Measurements from ENCODE around the gene OGT.

Gene OGT

GRCh38 chrX:71532753-71533425 lies at the start of gene OGT (continued):
- TF ChIP-seq ZFP69B (tag by site-specific recombination; IDR thresholded peaks at IDR 0.05) (peak; percentile 83), KLF1 (tag by site-specific recombination; IDR thresholded peaks at IDR 0.05) (peak; percentile 50; the same call in 1 of the 2 replicates), GLI2 (tag by site-specific recombination; IDR thresholded peaks at IDR 0.05; ENCODE audit: borderline replicate concordance, low read depth) (no peak; the same call in 1 of the 2 replicates), ZNF404 (tag by site-specific recombination; IDR thresholded peaks at IDR 0.05) (no peak), ZNF2 (tag by site-specific recombination; IDR thresholded peaks at IDR 0.05) (peak; percentile 91), ZNF571 (tag by site-specific recombination; IDR thresholded peaks at IDR 0.05) (no peak), ZNF223 (tag by site-specific recombination; IDR thresholded peaks at IDR 0.05) (no peak), ZSCAN30 (tag by site-specific recombination; IDR thresholded peaks at IDR 0.05) (peak; percentile 96), ZNF549 (tag by site-specific recombination; IDR thresholded peaks at IDR 0.05) (no peak), ZNF791 (tag by site-specific recombination; IDR thresholded peaks at IDR 0.05) (no peak), ZNF24 (tag by site-specific recombination; IDR thresholded peaks at IDR 0.05) (peak; percentile 92), ZNF843 (tag by site-specific recombination; IDR thresholded peaks at IDR 0.05) (peak; percentile 46; the same call in 1 of the 2 replicates), ZNF501 (tag by site-specific recombination; IDR thresholded peaks at IDR 0.05) (peak; percentile 86), RBAK (tag by site-specific recombination; IDR thresholded peaks at IDR 0.05) (no peak), GFI1B (tag by site-specific recombination; IDR thresholded peaks at IDR 0.05) (0 out of 2 replicates have a peak, but pooled peaks have one; percentile 82), ZNF777 (tag by site-specific recombination; IDR thresholded peaks at IDR 0.05; ENCODE audit: borderline replicate concordance) (no peak; the same call in 1 of the 2 replicates), ZBTB17 (tag by site-specific recombination; IDR thresholded peaks at IDR 0.05) (peak; percentile 83), SP3 (tag by site-specific recombination; IDR thresholded peaks at IDR 0.05) (peak; percentile 76), ZNF837 (tag by site-specific recombination; IDR thresholded peaks at IDR 0.05) (no peak), AEBP2 (tag by site-specific recombination; IDR thresholded peaks at IDR 0.05; ENCODE audit: borderline replicate concordance) (no peak), ZNF311 (tag by site-specific recombination; IDR thresholded peaks at IDR 0.05; ENCODE audit: borderline replicate concordance) (no peak), ZNF366 (tag by site-specific recombination; conservative IDR thresholded peaks at IDR 0.05) (no peak; the same call in 1 of the 2 replicates), ZNF140 (tag by site-specific recombination; IDR thresholded peaks at IDR 0.05) (no peak), ZNF37A (tag by site-specific recombination; IDR thresholded peaks at IDR 0.05) (no peak), KLF16 (tag by site-specific recombination; IDR thresholded peaks at IDR 0.05) (peak; percentile 88), ZEB2 (tag by site-specific recombination; IDR thresholded peaks at IDR 0.05) (peak; percentile 83), PRDM4 (tag by site-specific recombination; IDR thresholded peaks at IDR 0.05) (0 out of 2 replicates have a peak, but pooled peaks have one; percentile 59), IKZF3 (tag by site-specific recombination; IDR thresholded peaks at IDR 0.05) (peak; percentile 61)
- TF ChIP-seq, protein P1, sequence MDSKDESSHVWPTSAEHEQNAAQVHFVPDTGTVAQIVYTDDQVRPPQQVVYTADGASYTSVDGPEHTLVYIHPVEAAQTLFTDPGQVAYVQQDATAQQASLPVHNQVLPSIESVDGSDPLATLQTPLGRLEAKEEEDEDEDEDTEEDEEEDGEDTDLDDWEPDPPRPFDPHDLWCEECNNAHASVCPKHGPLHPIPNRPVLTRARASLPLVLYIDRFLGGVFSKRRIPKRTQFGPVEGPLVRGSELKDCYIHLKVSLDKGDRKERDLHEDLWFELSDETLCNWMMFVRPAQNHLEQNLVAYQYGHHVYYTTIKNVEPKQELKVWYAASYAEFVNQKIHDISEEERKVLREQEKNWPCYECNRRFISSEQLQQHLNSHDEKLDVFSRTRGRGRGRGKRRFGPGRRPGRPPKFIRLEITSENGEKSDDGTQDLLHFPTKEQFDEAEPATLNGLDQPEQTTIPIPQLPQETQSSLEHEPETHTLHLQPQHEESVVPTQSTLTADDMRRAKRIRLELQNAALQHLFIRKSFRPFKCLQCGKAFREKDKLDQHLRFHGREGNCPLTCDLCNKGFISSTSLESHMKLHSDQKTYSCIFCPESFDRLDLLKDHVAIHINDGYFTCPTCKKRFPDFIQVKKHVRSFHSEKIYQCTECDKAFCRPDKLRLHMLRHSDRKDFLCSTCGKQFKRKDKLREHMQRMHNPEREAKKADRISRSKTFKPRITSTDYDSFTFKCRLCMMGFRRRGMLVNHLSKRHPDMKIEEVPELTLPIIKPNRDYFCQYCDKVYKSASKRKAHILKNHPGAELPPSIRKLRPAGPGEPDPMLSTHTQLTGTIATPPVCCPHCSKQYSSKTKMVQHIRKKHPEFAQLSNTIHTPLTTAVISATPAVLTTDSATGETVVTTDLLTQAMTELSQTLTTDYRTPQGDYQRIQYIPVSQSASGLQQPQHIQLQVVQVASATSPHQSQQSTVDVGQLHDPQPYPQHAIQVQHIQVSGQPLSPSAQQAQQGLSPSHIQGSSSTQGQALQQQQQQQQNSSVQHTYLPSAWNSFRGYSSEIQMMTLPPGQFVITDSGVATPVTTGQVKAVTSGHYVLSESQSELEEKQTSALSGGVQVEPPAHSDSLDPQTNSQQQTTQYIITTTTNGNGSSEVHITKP (tag by site-specific recombination; IDR thresholded peaks at IDR 0.05) = peak; percentile 89
- TF ChIP-seq, protein P2, sequence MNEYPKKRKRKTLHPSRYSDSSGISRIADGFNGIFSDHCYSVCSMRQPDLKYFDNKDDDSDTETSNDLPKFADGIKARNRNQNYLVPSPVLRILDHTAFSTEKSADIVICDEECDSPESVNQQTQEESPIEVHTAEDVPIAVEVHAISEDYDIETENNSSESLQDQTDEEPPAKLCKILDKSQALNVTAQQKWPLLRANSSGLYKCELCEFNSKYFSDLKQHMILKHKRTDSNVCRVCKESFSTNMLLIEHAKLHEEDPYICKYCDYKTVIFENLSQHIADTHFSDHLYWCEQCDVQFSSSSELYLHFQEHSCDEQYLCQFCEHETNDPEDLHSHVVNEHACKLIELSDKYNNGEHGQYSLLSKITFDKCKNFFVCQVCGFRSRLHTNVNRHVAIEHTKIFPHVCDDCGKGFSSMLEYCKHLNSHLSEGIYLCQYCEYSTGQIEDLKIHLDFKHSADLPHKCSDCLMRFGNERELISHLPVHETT (tag by site-specific recombination; IDR thresholded peaks at IDR 0.05) = peak; percentile 93
- TF ChIP-seq, protein P3, sequence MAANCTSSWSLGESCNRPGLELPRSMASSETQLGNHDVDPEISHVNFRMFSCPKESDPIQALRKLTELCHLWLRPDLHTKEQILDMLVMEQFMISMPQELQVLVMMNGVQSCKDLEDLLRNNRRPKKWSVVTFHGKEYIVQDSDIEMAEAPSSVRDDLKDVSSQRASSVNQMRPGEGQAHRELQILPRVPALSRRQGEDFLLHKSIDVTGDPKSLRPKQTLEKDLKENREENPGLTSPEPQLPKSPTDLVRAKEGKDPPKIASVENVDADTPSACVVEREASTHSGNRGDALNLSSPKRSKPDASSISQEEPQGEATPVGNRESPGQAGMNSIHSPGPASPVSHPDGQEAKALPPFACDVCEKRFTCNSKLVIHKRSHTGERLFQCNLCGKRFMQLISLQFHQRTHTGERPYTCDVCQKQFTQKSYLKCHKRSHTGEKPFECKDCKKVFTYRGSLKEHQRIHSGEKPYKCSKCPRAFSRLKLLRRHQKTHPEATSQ (tag by site-specific recombination; IDR thresholded peaks at IDR 0.05) = no peak

All from HEK293 (cell line).